GM12878 (cell line): ENCODE results near the gene APBA3. TPM values are rescaled to one million over a fixed set of nuclear protein-coding genes. Genes with fewer than 3 reads are reported as not detected.

Experiments
- ATAC-seq: fragments of 200-7000 bp; cut with Tn5 transposase; 3 replicates; pipeline ENCODE4 v1.9.1; 2020; ENCODE audit warnings: mild to moderate bottlenecking, moderate library complexity
- BruUV-seq: library from RNA; stranded (reverse); fragments of 400-500 nt; replicated peaks from 2 replicates; lab custom pipeline; 2021; lab: Mats Ljungman, UMichigan
- CTCF ChIA-PET: fragments of 300-600 bp; sonication (Branson Sonifier 250); formaldehyde crosslinking; extraction: SDS; loops from one replicate; lab custom pipeline; 2021; ENCODE audit warnings: inconsistent platforms; lab: Yijun Ruan, JAX
- POLR2A ChIA-PET: fragments of 350-600 bp; formaldehyde crosslinking; extraction: SDS; loops from one replicate; lab custom pipeline; 2021; ENCODE audit warnings: inconsistent platforms; lab: Charles Lee
- RAD21 ChIA-PET: fragments of 300-600 bp; sonication (Branson Sonifier 250); formaldehyde crosslinking; loops from one replicate; lab custom pipeline; 2023; ENCODE audit warnings: antibody characterized with exemption; ENCODE audit not compliant: unreplicated experiment; lab: Charles Lee
- SMC1A ChIA-PET: fragments of 300-600 bp; sonication (Branson Sonifier 250); formaldehyde crosslinking; loops from one replicate; lab custom pipeline; 2023; ENCODE audit not compliant: unreplicated experiment, uncharacterized antibody; lab: Charles Lee
- DNase-seq: peaks from one replicate; pipeline ENCODE4 v3.0.0-alpha.2; 2011; ENCODE audit warnings: low read depth, low spot score
- FAIRE-seq: peaks from 3 replicates; lab custom pipeline; 2011; peaks lifted over from hg19 to GRCh38; lab: Jason Lieb, UNC
- H2AFZ ChIP-seq: 2 replicates; pipeline ENCODE4 v1.6.0; 2011; ENCODE audit warnings: low read depth, low read length, control low read depth; ENCODE audit not compliant: control insufficient read depth
- H3K27ac ChIP-seq: 2 replicates; pipeline ENCODE4 v1.5.1; 2011; ENCODE audit warnings: control low read depth; ENCODE audit not compliant: control insufficient read depth, insufficient read depth
- H3K27me3 ChIP-seq, 2 experiments: replicated peaks in 1 of 2; 2 replicates each; pipeline versions ENCODE4 v1.6.0 to v1.6.1; 2011; ENCODE audit warnings: low read length in 1 of 2; ENCODE audit not compliant: control insufficient read depth in 2 of 2, insufficient read depth in 2 of 2
- H3K36me3 ChIP-seq, 2 experiments: 2 replicates each; pipeline ENCODE4 v1.5.1; 2011; ENCODE audit warnings: low read length in 1 of 2; ENCODE audit not compliant: control insufficient read depth in 2 of 2, insufficient read depth in 2 of 2
- H3K4me1 ChIP-seq: 2 replicates; pipeline ENCODE4 v1.6.1; 2011; ENCODE audit warnings: mild to moderate bottlenecking, low read length, moderate library complexity, mixed read lengths; ENCODE audit not compliant: control insufficient read depth, insufficient read depth
- H3K4me2 ChIP-seq: 2 replicates; pipeline ENCODE4 v1.6.0; 2011; ENCODE audit warnings: control low read depth; ENCODE audit not compliant: control insufficient read depth, insufficient read depth
- H3K4me3 ChIP-seq: fragments of 200-600 bp; sonication (generic); 2 replicates; pipeline ENCODE4 v1.5.1; 2016
- H3K79me2 ChIP-seq: 2 replicates; pipeline ENCODE4 v1.6.0; 2011; ENCODE audit warnings: low read length; ENCODE audit not compliant: control insufficient read depth, insufficient read depth
- H3K9ac ChIP-seq: 2 replicates; pipeline ENCODE4 v1.8.0; 2011; ENCODE audit warnings: low read length, control low read depth, mixed read lengths; ENCODE audit not compliant: control insufficient read depth, insufficient read depth
- H3K9me3 ChIP-seq: replicated peaks from 3 replicates; pipeline ENCODE4 v1.5.1; 2011; ENCODE audit warnings: mild to moderate bottlenecking, low read length; ENCODE audit not compliant: control insufficient read depth, insufficient read depth
- H4K20me1 ChIP-seq: 2 replicates; pipeline ENCODE4 v1.6.0; 2011; ENCODE audit not compliant: control insufficient read depth, insufficient read depth
- ATF7 ChIP-seq: fragments of 450-650 bp; IDR thresholded peaks from 2 replicates; pipeline ENCODE4 v1.6.1; 2016; ENCODE audit warnings: low read depth, mild to moderate bottlenecking
- BRCA1 ChIP-seq: IDR thresholded peaks from 2 replicates; pipeline ENCODE4 v1.6.1; 2011; ENCODE audit warnings: low read depth, low read length, improper control_type of control experiment
- EZH2 ChIP-seq: IDR thresholded peaks from 2 replicates; pipeline ENCODE4 v1.6.1; 2012; ENCODE audit warnings: low read depth, mild to moderate bottlenecking, control low read depth, inconsistent platforms, low read length, borderline replicate concordance; ENCODE audit not compliant: control insufficient read depth
- FOXK2 ChIP-seq: fragments of 450-650 bp; IDR thresholded peaks from 2 replicates; pipeline ENCODE4 v1.6.1; 2017; ENCODE audit warnings: mild to moderate bottlenecking, moderate library complexity
- GATAD2B ChIP-seq: fragments of 450-650 bp; conservative IDR thresholded peaks from 2 replicates; pipeline ENCODE4 v1.6.1; 2017; ENCODE audit warnings: low read depth, mild to moderate bottlenecking, moderate library complexity
- HDAC6 ChIP-seq: fragments of 200-600 bp; sonication (generic); IDR thresholded peaks from one replicate; pipeline ENCODE4 v1.8.0; 2017; ENCODE audit warnings: antibody characterized with exemption; ENCODE audit not compliant: unreplicated experiment
- HDGF ChIP-seq: fragments of 450-650 bp; IDR thresholded peaks from 2 replicates; pipeline ENCODE4 v1.6.1; 2016; ENCODE audit warnings: antibody characterized with exemption
- RFX5 ChIP-seq: IDR thresholded peaks from 2 replicates; pipeline ENCODE4 v1.6.1; 2011; ENCODE audit warnings: low read depth, low read length, improper control_type of control experiment
- SUPT20H ChIP-seq: IDR thresholded peaks from 2 replicates; pipeline ENCODE4 v1.6.1; 2011; ENCODE audit warnings: low read depth, mild to moderate bottlenecking, low read length, moderate library complexity, borderline replicate concordance; ENCODE audit not compliant: control insufficient read depth
- TAF1 ChIP-seq: IDR thresholded peaks from 2 replicates; pipeline ENCODE4 v1.6.1; 2011; ENCODE audit warnings: mild to moderate bottlenecking, low read depth, low read length, borderline replicate concordance
- ZBED1 ChIP-seq: IDR thresholded peaks from 2 replicates; pipeline ENCODE4 v1.6.1; 2016; ENCODE audit warnings: borderline replicate concordance
- WGBS: methylation state at CpG from one replicate; pipeline ENCODE4 v1.1.6; 2016; ENCODE audit warnings: low lambda C conversion rate; ENCODE audit not compliant: insufficient replicate concordance, insufficient coverage; ENCODE audit errors: missing lambda C conversion rate; 5-methylcytosine and 5-hydroxymethylcytosine counted together
- in situ Hi-C: fragments of 300-500 bp; cut with MboI; formaldehyde crosslinking; loops from 9 replicates; pipeline ENCODE4 v1.14.3; 2018; ENCODE audit warnings: mixed read lengths
- intact Hi-C: fragments of 100-400 bp; cut with micrococcal nuclease; formaldehyde crosslinking; loops from one replicate; pipeline ENCODE4 v1.14.2; 2022; ENCODE audit not compliant: unreplicated experiment
- polyA plus RNA-seq, 11 experiments: library from polyadenylated mRNA; depleted of rRNA in 4 of 11; unstranded in 6 of 11; stranded (reverse) in 5 of 11; fragments of >200 nt; fragmentation: Nextera tagmentation in 4 of 11; fragmentation: Illumina TruSeq in 1 of 11; extraction: Ambion mirVana in 4 of 11; extraction: Trizol in 1 of 11; gene quantifications; 1 replicate in 1 of 11; 2 replicates in 10 of 11; pipeline versions ENCODE4 v1.2.1 to v1.2.3, GENCODE V29; 2011 to 2016; ENCODE audit warnings: inconsistent platforms in 2 of 11, missing spikeins in 2 of 11, low read depth in 1 of 11
- total RNA-seq, 4 experiments: library from RNA; depleted of rRNA in 3 of 4; stranded (reverse); fragments of >200 nt in 3 of 4; fragmentation: Illumina TruSeq in 1 of 4; extraction: Trizol in 1 of 4; gene quantifications; 2 replicates each; pipeline versions ENCODE4 v1.2.1 to v1.2.3, GENCODE V29; 2013 to 2021
- TF ChIP-seq, protein P1 (sequence below): fragments of 450-650 bp; IDR thresholded peaks from 2 replicates; pipeline ENCODE4 v1.6.1; 2017; ENCODE audit warnings: mild to moderate bottlenecking
- TF ChIP-seq, protein P2 (sequence below): IDR thresholded peaks from 2 replicates; pipeline ENCODE4 v1.6.1; 2011; ENCODE audit warnings: low read depth, mild to moderate bottlenecking, low read length, moderate library complexity, borderline replicate concordance; ENCODE audit errors: extremely low read depth
- TF ChIP-seq, protein P3 (sequence below): fragments of 450-650 bp; IDR thresholded peaks from 2 replicates; pipeline ENCODE4 v1.6.1; 2014; ENCODE audit warnings: mild to moderate bottlenecking

APBA3 gene
- total and polyA plus RNA-seq, 10 of the 15 experiments (the other 5 are each of a cell fraction or from before 2014, with no cell fraction given) = 0.31 to 36.4 (median 18.3) TPM

DNA sequence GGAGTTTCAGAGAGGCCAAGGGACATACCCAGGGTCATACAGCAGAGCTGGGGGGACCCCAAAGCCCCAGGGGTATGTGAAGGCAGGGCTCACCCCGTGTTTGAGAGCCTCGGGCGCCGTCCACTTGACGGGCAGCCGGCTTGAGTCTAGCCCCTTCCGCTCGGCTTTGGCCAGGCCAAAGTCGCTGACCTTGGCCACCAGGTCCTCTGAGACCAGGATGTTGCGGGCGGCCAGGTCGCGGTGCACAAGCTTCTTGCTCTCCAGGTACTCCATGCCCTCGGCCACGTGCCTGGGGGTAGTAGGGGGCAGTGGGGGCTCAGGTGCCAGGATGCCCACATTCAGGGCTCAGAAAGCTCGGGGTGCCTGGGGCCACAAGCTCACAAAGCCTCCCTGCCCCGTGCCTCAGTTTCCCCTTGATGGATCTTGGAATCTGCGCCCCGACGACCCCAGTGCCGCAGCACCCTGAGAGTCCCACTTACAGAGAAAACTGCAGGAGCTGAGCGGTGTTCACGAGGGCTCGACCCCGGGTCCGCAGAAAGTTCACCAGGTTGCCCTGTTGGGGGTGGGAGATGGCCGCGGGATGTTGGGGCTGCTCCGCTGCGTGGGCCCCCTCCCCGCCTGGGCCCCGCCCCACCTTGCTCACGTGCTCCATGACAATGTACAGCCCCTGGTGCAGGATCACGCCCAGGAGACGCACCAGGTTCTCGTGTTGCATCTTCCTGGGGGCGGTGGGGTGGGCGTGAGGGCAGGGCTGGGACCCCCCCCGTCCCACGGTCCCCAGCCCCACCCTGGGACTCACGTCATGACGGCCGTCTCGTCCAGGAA lies 17.6 kb upstream of the APBA3 start:
- BruUV-seq = no TSS peak

DNA sequence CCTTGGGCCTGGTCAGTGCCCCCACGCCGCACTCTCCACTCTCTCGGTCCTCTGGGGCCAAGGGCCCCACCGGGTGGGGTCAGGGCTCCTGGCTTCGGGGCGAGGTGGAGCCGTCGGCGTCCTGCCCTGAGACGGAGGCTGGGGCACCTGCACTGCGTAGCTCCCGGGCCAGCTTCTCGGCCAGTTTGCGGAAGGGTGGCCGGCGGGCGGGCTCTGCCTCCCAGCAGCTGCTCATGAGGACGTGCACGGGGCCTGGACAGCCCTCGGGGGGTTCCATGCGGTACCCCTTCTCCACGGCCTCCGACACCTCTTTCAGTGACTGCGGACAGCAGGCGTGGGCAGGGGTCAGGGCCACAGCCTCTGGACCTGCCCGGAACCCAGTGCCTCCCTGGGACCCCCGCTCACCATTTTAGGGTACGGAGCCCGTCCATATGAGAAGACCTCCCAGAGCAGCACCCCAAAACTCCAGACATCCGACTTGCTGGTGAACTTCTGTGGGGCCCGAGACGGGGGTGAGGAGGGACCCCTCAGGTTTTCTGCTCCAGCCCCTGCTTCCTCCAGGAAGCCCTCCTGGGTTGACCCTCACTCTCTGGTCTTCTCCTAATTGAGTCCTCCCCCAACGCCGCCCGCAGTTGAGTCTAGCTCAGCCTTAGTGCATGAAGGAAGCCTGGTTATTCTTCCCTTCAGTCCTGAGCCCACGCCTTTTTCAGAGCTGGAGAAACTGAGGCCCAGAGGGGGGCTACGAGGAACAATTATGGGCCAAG lies 16.8 kb upstream of the APBA3 start:
- no peaks in the 10 kb centered on the region for H4K20me1 ChIP-seq
- in situ Hi-C loops = no loop called here
- H2AFZ ChIP-seq = no peak overlapping the region
- no peaks in the 10 kb centered on the region for H3K4me1 ChIP-seq
- POLR2A ChIA-PET = no interaction called here
- intact Hi-C loops = no loop called here
- RAD21 ChIA-PET = no interaction called here
- no peaks in the 10 kb centered on the region for H3K36me3 ChIP-seq
- H3K27ac ChIP-seq = no peak overlapping the region
- H3K27me3 ChIP-seq = no peaks in the 10 kb centered on the region
- no peak overlapping the region for H3K4me3 ChIP-seq
- no TSS peak for BruUV-seq
- no peak for FAIRE-seq
- TF ChIP-seq RFX5 (no peak), HDGF (no peak), GATAD2B (no peak), BRCA1 (no peak), TAF1 (no peak), SUPT20H (no peak)
- TF ChIP-seq, protein P1, sequence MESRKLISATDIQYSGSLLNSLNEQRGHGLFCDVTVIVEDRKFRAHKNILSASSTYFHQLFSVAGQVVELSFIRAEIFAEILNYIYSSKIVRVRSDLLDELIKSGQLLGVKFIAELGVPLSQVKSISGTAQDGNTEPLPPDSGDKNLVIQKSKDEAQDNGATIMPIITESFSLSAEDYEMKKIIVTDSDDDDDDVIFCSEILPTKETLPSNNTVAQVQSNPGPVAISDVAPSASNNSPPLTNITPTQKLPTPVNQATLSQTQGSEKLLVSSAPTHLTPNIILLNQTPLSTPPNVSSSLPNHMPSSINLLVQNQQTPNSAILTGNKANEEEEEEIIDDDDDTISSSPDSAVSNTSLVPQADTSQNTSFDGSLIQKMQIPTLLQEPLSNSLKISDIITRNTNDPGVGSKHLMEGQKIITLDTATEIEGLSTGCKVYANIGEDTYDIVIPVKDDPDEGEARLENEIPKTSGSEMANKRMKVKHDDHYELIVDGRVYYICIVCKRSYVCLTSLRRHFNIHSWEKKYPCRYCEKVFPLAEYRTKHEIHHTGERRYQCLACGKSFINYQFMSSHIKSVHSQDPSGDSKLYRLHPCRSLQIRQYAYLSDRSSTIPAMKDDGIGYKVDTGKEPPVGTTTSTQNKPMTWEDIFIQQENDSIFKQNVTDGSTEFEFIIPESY = no peak
- TF ChIP-seq, protein P2, sequence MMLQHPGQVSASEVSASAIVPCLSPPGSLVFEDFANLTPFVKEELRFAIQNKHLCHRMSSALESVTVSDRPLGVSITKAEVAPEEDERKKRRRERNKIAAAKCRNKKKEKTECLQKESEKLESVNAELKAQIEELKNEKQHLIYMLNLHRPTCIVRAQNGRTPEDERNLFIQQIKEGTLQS = no peak
- TF ChIP-seq, protein P3, sequence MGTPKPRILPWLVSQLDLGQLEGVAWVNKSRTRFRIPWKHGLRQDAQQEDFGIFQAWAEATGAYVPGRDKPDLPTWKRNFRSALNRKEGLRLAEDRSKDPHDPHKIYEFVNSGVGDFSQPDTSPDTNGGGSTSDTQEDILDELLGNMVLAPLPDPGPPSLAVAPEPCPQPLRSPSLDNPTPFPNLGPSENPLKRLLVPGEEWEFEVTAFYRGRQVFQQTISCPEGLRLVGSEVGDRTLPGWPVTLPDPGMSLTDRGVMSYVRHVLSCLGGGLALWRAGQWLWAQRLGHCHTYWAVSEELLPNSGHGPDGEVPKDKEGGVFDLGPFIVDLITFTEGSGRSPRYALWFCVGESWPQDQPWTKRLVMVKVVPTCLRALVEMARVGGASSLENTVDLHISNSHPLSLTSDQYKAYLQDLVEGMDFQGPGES = no peak
- no peaks in the 10 kb centered on the region for H3K79me2 ChIP-seq
- H3K4me2 ChIP-seq = no peak overlapping the region
- H3K9ac ChIP-seq = no peak overlapping the region
- CTCF ChIA-PET = no interaction called here
- no peaks in the 10 kb centered on the region; the same call in 2 of the 3 replicates for H3K9me3 ChIP-seq
- 72% methylated on average over 35 of the region's 37 CpGs for WGBS
- DNase-seq = no peak
- ATAC-seq = no peak
- SMC1A ChIA-PET = no interaction called here

More for the DNA sequence above, 17.6 kb upstream of the APBA3 start:
- ATAC-seq (no peak), FAIRE-seq (no peak), DNase-seq (no peak)
- in situ Hi-C loops (no loop called here), intact Hi-C loops (no loop called here)
- Histone ChIP-seq H3K4me2 (no peak overlapping the region), H3K4me3 (no peak overlapping the region), H3K9me3 (no peaks in the 10 kb centered on the region; the same call in 2 of the 3 replicates), H3K27me3 (no peaks in the 10 kb centered on the region), H3K4me1 (no peaks in the 10 kb centered on the region), H3K9ac (no peak overlapping the region), H3K36me3 (no peaks in the 10 kb centered on the region; a peak in 1 of 4 replicates), H3K27ac (no peak overlapping the region), H3K79me2 (no peaks in the 10 kb centered on the region), H2AFZ (no peak overlapping the region), H4K20me1 (no peaks in the 10 kb centered on the region)
- 81% methylated on average over 30 of the region's 44 CpGs for WGBS
- ChIA-PET RAD21 (no interaction called here), SMC1A (no interaction called here), POLR2A (no interaction called here), CTCF (no interaction called here)
- TF ChIP-seq ZBED1 = no peak
- TF ChIP-seq EZH2 = no peak
- TF ChIP-seq ATF7 = no peak
- no peak for TF ChIP-seq FOXK2
- no peak for TF ChIP-seq HDAC6
